HG02884 (cell line): ENCODE measurements around the gene MUC13.

Experiments used
- ATAC-seq: cut with Tn5 transposase; IDR thresholded peaks from one replicate; pipeline ENCODE4 v1.9.1; 2021; ENCODE audit warnings: mild to moderate bottlenecking, moderate library complexity; ENCODE audit not compliant: unreplicated experiment

MUC13 gene

DNA sequence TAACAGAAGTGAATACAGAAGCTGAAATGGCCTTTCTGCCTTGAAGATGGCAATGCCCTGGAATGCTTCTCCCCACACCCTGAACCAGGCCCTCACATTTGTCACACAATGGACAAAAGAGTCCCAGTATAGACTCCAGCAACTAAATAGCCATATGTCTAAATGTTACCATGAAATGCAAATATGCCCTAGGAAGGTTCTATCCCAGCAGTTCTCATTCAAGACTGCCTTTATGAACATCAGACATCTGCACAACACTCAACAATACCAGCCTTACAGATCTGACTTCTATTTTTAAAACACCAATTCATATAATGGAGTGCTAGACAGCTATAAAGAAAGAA, 55.2 kb downstream of the MUC13 start:
- ATAC-seq: no peak

DNA sequence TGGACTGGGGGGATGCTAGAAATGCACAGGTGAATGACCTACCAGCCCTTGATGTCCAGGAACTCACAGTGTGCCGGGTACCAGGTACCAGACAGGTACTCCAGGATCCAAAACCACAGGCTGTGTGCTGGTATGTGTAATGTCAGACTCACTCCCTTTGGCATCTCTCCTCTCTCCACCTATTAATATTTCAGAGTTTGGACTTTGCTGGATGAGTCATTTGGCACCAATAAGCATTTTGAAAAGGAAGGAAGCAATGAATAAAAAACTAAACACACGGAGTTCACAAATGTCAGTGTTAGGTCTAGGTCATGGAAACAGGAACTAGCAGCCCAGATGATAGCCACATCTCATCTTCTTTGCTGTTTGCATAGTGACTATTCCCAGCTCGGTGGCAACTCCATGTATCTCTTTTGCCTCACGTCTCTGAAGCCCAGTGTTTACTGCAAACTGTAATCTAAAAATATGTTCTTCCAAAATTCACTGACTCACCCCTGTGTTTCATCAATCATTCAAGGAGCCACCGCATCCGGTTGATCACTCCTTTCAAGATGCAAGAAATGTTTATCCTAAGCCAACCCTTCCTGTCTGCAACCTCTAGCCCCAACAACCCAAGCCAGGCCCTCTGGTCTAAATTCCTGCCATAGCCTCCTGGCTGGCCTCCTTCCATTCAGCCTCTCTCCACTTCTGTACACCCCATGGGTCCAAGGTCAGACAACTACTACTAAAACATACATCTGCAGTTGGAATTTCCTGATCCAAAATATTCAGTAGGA, 55.8 kb downstream of the MUC13 start:
- no peak for ATAC-seq

DNA sequence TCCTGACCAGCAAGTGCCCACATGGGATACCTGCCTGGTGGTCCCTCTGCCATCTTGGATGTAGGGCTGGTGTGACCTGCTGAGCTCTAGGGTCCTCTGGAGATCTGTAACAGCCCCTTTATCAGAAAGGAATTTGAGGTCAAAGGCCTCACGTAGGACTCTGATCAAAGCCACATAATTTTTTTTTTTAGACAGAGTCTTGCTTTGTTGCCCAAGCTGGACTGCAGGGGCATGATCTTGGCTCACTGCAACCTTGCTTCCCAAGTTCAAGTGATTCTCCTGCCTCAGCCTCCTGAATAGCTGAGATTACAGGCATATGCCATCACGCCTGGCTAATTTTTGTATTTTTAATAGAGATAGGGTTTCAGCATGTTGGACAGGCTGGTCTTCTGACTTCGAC, 56.9 kb downstream of the MUC13 start:
- no peak for ATAC-seq

DNA sequence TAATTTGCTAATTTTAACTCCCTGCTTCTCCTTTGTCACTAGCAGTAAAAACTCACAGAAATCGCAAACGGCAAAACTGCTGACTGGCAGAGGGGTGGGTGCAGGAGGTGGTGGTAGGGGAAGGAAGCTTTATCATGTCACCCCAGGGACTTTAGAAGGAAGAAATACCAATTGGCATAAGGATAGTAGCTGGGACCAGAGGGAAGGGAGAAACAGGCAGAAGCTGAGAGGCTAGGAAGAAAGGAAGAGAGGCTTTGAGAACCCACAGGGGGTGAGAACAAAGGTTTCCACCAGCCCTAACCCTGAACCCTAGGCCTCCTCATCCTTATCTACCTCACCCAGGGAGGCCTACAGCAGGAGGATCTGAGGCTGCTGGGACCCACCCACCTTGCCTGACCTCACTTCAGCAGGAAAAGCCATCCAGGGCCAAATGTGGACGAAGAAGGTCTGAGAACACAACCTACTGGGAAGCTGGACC, 58.1 kb downstream of the MUC13 start:
- no peak for ATAC-seq

- no peak for ATAC-seq
Measured at GRCh38 chr3:124873226-124873625, 61.3 kb downstream of the MUC13 start.

DNA sequence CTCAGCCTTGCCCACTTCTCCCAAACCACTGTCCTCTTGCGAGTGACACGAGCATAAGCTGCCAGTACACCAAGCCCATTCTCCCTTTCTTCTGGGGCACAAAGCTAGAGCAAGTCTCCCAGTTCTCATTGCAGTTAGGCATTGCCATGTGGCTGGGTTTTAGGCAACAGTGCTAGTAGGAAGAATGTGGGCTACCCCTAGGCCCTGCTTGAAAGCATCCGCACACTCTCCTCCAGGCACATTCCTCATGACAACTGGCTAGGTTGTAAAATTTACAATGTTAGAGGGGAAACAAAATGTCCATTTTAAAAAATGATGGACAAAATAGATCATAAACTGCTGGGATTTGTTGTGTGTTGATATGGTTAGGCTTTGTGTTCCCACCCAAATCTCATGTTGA, 67.0 kb downstream of the MUC13 start:
- no peak for ATAC-seq

- no peak for ATAC-seq
Measured at GRCh38 chr3:124862006-124862405, 72.5 kb downstream of the MUC13 start.

DNA sequence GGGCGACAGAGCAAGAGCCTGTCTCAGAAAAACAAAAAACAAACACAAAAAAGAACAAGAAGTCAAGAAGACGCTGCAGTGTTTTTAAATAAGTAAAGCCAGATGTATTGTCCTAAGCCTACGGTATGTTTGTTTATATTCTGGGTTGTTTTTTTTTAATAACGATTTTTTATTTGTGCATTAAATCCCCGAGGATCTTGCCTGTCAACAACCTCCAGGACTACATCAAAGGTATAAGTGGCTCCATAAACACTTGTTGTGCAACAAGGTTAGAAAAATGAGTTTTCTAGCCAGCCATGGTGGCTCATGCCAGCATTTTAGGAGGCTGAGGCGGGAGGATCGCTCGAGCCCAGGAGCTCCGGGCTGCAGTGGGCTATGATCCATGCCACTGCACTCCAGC, 73.5 kb downstream of the MUC13 start:
- no peak for ATAC-seq

DNA sequence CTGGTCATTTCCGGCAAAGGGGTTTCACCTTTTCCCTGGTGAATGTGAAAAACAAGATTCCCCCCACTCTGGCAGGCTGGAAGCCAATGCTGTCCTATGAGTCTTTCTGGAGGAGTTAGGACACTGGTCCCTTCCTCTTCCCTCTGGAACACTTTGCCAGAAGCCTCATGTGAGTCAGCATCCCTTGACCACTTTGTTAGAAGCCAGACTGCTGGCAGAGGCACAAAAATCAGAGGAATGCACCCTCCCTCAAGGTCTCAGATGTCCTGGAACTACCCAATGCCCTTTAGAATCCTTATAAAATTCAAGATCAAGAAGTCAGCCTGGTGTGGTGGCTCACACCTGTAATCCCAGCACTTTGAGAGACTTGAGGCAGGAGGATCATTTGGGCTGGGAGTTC, 74.0 kb downstream of the MUC13 start:
- ATAC-seq: no peak

DNA sequence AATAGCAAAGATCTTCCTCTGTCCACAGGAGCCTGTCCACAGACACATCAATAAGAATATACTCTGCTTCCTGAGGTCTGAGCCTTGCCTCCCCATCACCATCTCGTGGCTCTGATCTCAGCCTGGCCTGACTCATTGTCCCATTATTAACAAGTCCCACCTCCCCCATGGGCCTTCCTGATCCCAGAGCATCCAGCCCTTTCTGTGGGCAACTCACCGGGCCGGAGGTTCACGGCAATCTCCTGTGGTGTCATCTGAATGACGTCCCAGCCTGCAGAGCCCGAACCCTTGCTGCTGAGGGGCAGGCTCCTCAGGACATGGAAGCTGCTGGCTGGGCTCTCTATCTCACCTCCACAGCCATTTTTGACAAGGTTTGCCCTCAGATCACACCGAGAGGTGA, 75.5 kb downstream of the MUC13 start:
- no peak for ATAC-seq

- ATAC-seq: no peak
Measured at GRCh38 chr3:124858275-124858674, 76.3 kb downstream of the MUC13 start.

GRCh38 chr3:124856677-124857076, 77.9 kb downstream of the MUC13 start:
- no peak for ATAC-seq
